HFF-Myc (cell line): ENCODE measurements around the gene CENPC.
"Not testable (repeated sequence)": the region's sequence is repeated elsewhere in the genome, so short reads cannot be mapped to it uniquely, and the experiment has no call there.

Experiments used
- DNase-seq: peaks from one replicate; pipeline ENCODE4 v3.0.0-alpha.2; 2011; ENCODE audit warnings: low read depth; ENCODE audit errors: extremely low read depth
- H3K4me3 ChIP-seq: replicated peaks from 2 replicates; pipeline ENCODE4 v1.5.1; 2011; ENCODE audit warnings: low read depth, mild to moderate bottlenecking, control low read depth, low read length
- CTCF ChIP-seq: IDR thresholded peaks from 2 replicates; pipeline ENCODE4 v1.5.1; 2012; ENCODE audit warnings: mild to moderate bottlenecking, low read depth, low read length, control low read depth; ENCODE audit errors: missing control alignments

The CENPC gene

GRCh38 chr4:67459164-67459563 lies 86.1 kb downstream of the CENPC start:
- TF ChIP-seq CTCF, result no peak
- DNase-seq, result no peak

GRCh38 chr4:67456577-67457196 lies 88.6 kb downstream of the CENPC start:
- TF ChIP-seq CTCF, result no peak
- DNase-seq, result no peak
- H3K4me3 ChIP-seq, result no peak overlapping the region

More at GRCh38 chr4:67459164-67459563, 86.1 kb downstream of the CENPC start:
- H3K4me3 ChIP-seq, result no peak overlapping the region

GRCh38 chr4:67452846-67453205 lies 92.5 kb downstream of the CENPC start:
- not testable (repeated sequence) for H3K4me3 ChIP-seq, DNase-seq

GRCh38 chr4:67452100-67452845 lies 93.0 kb downstream of the CENPC start:
- DNase-seq, result no peak
- no peak overlapping the region for H3K4me3 ChIP-seq
- TF ChIP-seq CTCF, result no peak

- no peak for TF ChIP-seq CTCF
- DNase-seq, result no peak
- H3K4me3 ChIP-seq, result no peak overlapping the region
These were observed 93.8 kb downstream of the CENPC start for GRCh38 chr4:67451464-67451863.

GRCh38 chr4:67448621-67449020 lies 96.7 kb downstream of the CENPC start:
- H3K4me3 ChIP-seq, result no peak overlapping the region
- TF ChIP-seq CTCF, result no peak

GRCh38 chr4:67447873-67448272 lies 97.4 kb downstream of the CENPC start:
- H3K4me3 ChIP-seq, result no peak overlapping the region

More at GRCh38 chr4:67448621-67449020, 96.7 kb downstream of the CENPC start:
- no peak for DNase-seq

More at GRCh38 chr4:67447873-67448272, 97.4 kb downstream of the CENPC start:
- DNase-seq, result no peak
- TF ChIP-seq CTCF, result no peak
